IMR-90 (cell line): Measurements from ENCODE around the gene SYTL2. TPM values are rescaled to one million over a fixed set of nuclear protein-coding genes. Genes with fewer than 3 reads are reported as not detected.

Source experiments
- ATAC-seq: fragments of 200-7000 bp; cut with Tn5 transposase; 2 replicates; pipeline ENCODE4 v1.9.1; 2020; ENCODE audit warnings: low read depth, mild to moderate bottlenecking, moderate library complexity
- BruUV-seq: library from RNA; stranded (reverse); fragments of 400-500 nt; replicated peaks from 2 replicates; lab custom pipeline; 2021; lab: Mats Ljungman, UMichigan
- CTCF ChIA-PET: fragments of 300-600 bp; formaldehyde crosslinking; extraction: SDS; loops from one replicate; lab custom pipeline; 2021; ENCODE audit warnings: antibody characterized with exemption; lab: Yijun Ruan, JAX
- POLR2A ChIA-PET: fragments of 300-600 bp; sonication (Branson Sonifier 250); formaldehyde crosslinking; loops from one replicate; lab custom pipeline; 2022; ENCODE audit warnings: antibody characterized with exemption; ENCODE audit not compliant: unreplicated experiment; lab: Charles Lee
- DNase-seq: peaks from one replicate; pipeline ENCODE4 v3.0.0; 2013
- H2AFZ ChIP-seq: replicated peaks from 2 replicates; pipeline ENCODE3; 2013; ENCODE audit warnings: low read length, mild to moderate bottlenecking; ENCODE audit not compliant: poor library complexity
- H2AK5ac ChIP-seq: 2 replicates; pipeline ENCODE4 v1.6.1; 2013; ENCODE audit warnings: low read depth, low read length, inconsistent platforms
- H2AK9ac ChIP-seq: replicated peaks from 2 replicates; pipeline ENCODE3; 2013; ENCODE audit warnings: mild to moderate bottlenecking, low read depth, low read length, moderate library complexity; ENCODE audit not compliant: poor library complexity
- H2BK120ac ChIP-seq: 2 replicates; pipeline ENCODE4 v1.6.1; 2013; ENCODE audit warnings: low read depth, low read length, inconsistent platforms
- H2BK15ac ChIP-seq: 3 replicates; pipeline ENCODE4 v1.6.1; 2013; ENCODE audit warnings: low read depth, low read length, inconsistent platforms
- H2BK20ac ChIP-seq: 2 replicates; pipeline ENCODE4 v1.6.1; 2013; ENCODE audit warnings: low read depth, mild to moderate bottlenecking, inconsistent platforms, low read length, moderate library complexity
- H2BK5ac ChIP-seq: 2 replicates; pipeline ENCODE4 v1.6.1; 2013; ENCODE audit warnings: mild to moderate bottlenecking, low read depth, low read length, inconsistent platforms; ENCODE audit not compliant: poor library complexity, severe bottlenecking
- H3K14ac ChIP-seq: replicated peaks from 2 replicates; pipeline ENCODE4 v1.6.1; 2013; ENCODE audit warnings: low read depth, low read length, inconsistent platforms
- H3K18ac ChIP-seq: 2 replicates; pipeline ENCODE4 v1.6.1; 2013; ENCODE audit warnings: low read depth, low read length, control low read depth
- H3K23ac ChIP-seq: 2 replicates; pipeline ENCODE4 v1.6.1; 2013; ENCODE audit warnings: low read depth, low read length, inconsistent platforms
- H3K27ac ChIP-seq: 2 replicates; pipeline ENCODE4 v1.5.1; 2013; ENCODE audit warnings: mild to moderate bottlenecking, control low read depth, low read length; ENCODE audit not compliant: insufficient read depth
- H3K27me3 ChIP-seq: 2 replicates; pipeline ENCODE4 v1.6.1; 2013; ENCODE audit warnings: low read length; ENCODE audit not compliant: control insufficient read depth, insufficient read depth
- H3K36me3 ChIP-seq: 2 replicates; pipeline ENCODE4 v1.6.1; 2013; ENCODE audit warnings: low read length, mixed read lengths; ENCODE audit not compliant: control insufficient read depth, insufficient read depth
- H3K4ac ChIP-seq: 2 replicates; pipeline ENCODE4 v1.6.1; 2013; ENCODE audit warnings: low read depth, low read length, inconsistent platforms
- H3K4me1 ChIP-seq: 2 replicates; pipeline ENCODE4 v1.6.1; 2013; ENCODE audit warnings: low read length, mixed read lengths; ENCODE audit not compliant: control insufficient read depth, insufficient read depth
- H3K4me2 ChIP-seq: 2 replicates; pipeline ENCODE4 v1.6.1; 2013; ENCODE audit warnings: low read depth, mild to moderate bottlenecking, control low read depth, low read length, moderate library complexity
- H3K4me3 ChIP-seq: 2 replicates; pipeline ENCODE4 v1.5.1; 2013; ENCODE audit warnings: low read depth, mild to moderate bottlenecking, control low read depth, low read length, moderate library complexity; ENCODE audit not compliant: insufficient read depth
- H3K56ac ChIP-seq: 2 replicates; pipeline ENCODE4 v1.6.1; 2013; ENCODE audit warnings: low read length, inconsistent platforms; ENCODE audit not compliant: insufficient read depth; ENCODE audit errors: extremely low read depth
- H3K79me1 ChIP-seq, 2 experiments: 2 replicates each; pipeline ENCODE4 v1.6.1; 2013; ENCODE audit warnings: low read length in 2 of 2, inconsistent platforms in 1 of 2, low read depth in 1 of 2
- H3K9ac ChIP-seq: 2 replicates; pipeline ENCODE4 v1.6.1; 2013; ENCODE audit warnings: low read depth, low read length, control low read depth
- H3K9me1 ChIP-seq: 2 replicates; pipeline ENCODE4 v1.6.1; 2013; ENCODE audit warnings: low read length, inconsistent platforms; ENCODE audit not compliant: insufficient read depth
- H3K9me3 ChIP-seq: 2 replicates; pipeline ENCODE4 v1.6.1; 2013; ENCODE audit warnings: low read length; ENCODE audit not compliant: control insufficient read depth, insufficient read depth
- H4K20me1 ChIP-seq: 2 replicates; pipeline ENCODE4 v1.6.1; 2013; ENCODE audit warnings: low read length, inconsistent platforms; ENCODE audit not compliant: insufficient read depth
- H4K5ac ChIP-seq: 2 replicates; pipeline ENCODE4 v1.6.1; 2013; ENCODE audit warnings: mild to moderate bottlenecking, low read depth, low read length, control low read depth
- H4K8ac ChIP-seq, 2 experiments: 2 replicates each; pipeline ENCODE4 v1.6.1; 2013; ENCODE audit warnings: low read depth in 2 of 2, low read length in 2 of 2, control low read depth in 1 of 2, inconsistent platforms in 1 of 2
- H4K91ac ChIP-seq: 2 replicates; pipeline ENCODE4 v1.6.1; 2013; ENCODE audit warnings: low read depth, low read length, inconsistent platforms; ENCODE audit not compliant: insufficient read depth
- CEBPB ChIP-seq: IDR thresholded peaks from 2 replicates; pipeline ENCODE4 v1.6.1; 2012; ENCODE audit warnings: low read depth, low read length, improper control_type of control experiment
- CHD1 ChIP-seq: IDR thresholded peaks from 2 replicates; pipeline ENCODE4 v1.6.1; 2012; ENCODE audit warnings: low read depth, low read length, improper control_type of control experiment
- MAFK ChIP-seq: IDR thresholded peaks from 2 replicates; pipeline ENCODE4 v1.6.1; 2012; ENCODE audit warnings: low read depth, low read length, improper control_type of control experiment
- MXI1 ChIP-seq: IDR thresholded peaks from 2 replicates; pipeline ENCODE4 v1.6.1; 2012; ENCODE audit warnings: low read depth, mild to moderate bottlenecking, low read length, moderate library complexity, borderline replicate concordance
- RAD21 ChIP-seq: IDR thresholded peaks from 2 replicates; pipeline ENCODE4 v1.6.1; 2012; ENCODE audit warnings: low read length, improper control_type of control experiment
- RFX5 ChIP-seq: IDR thresholded peaks from 2 replicates; pipeline ENCODE4 v1.8.0; 2012; ENCODE audit warnings: low read depth, mild to moderate bottlenecking, low read length, moderate library complexity
- SMC3 ChIP-seq: fragments of 150-350 bp; IDR thresholded peaks from 2 replicates; pipeline ENCODE4 v1.6.1; 2016; ENCODE audit warnings: low read depth, mild to moderate bottlenecking, antibody characterized with exemption, low read length, moderate library complexity
- WGBS, 2 experiments: methylation state at CpG; one replicate each; pipeline versions ENCODE4 v1.1.5 to v1.1.7; 2013; ENCODE audit warnings: missing lambda C conversion rate in 2 of 2; ENCODE audit not compliant: insufficient read length in 1 of 2; ENCODE audit errors: extremely low coverage in 2 of 2; 5-methylcytosine and 5-hydroxymethylcytosine counted together
- dilution Hi-C: fragments of 300-500 bp; cut with HindIII; formaldehyde crosslinking; loops from one replicate; pipeline ENCODE4 v1.14.3; 2018; ENCODE audit warnings: low sequenced_read_pairs; ENCODE audit not compliant: unreplicated experiment
- in situ Hi-C: fragments of 300-500 bp; cut with MboI; formaldehyde crosslinking; loops from 3 replicates; pipeline ENCODE4 v1.14.3; 2019; ENCODE audit warnings: low sequenced_read_pairs, inconsistent platforms, mixed read lengths
- intact Hi-C: fragments of 100-400 bp; cut with micrococcal nuclease; formaldehyde crosslinking; loops from 2 replicates; pipeline ENCODE4 v1.10.0; 2022
- polyA plus RNA-seq, 3 experiments: library from polyadenylated mRNA; depleted of rRNA; stranded (reverse); fragments of >200 nt; gene quantifications; 2 replicates each; pipeline ENCODE4 v1.2.3, GENCODE V29; 2012; ENCODE audit warnings: low replicate concordance in 1 of 3
- total RNA-seq: library from RNA; depleted of rRNA; stranded (reverse); fragments of >200 nt; gene quantifications from 2 replicates; pipeline ENCODE4 v1.2.3, GENCODE V29; 2012
- TF ChIP-seq, protein P1 (sequence below): conservative IDR thresholded peaks from 2 replicates; pipeline ENCODE4 v1.5.1; 2012; ENCODE audit warnings: mild to moderate bottlenecking, low read depth, low read length, improper control_type of control experiment
- TF ChIP-seq, protein P2 (sequence below): fragments of 150-350 bp; IDR thresholded peaks from 2 replicates; pipeline ENCODE4 v1.6.1; 2017; ENCODE audit warnings: mild to moderate bottlenecking, antibody characterized with exemption, low read length, low read depth

Gene SYTL2
- total and polyA plus RNA-seq, 2 of the 4 experiments (the other 2 are of a cell fraction), result 45.2 to 70.0 TPM

DNA sequence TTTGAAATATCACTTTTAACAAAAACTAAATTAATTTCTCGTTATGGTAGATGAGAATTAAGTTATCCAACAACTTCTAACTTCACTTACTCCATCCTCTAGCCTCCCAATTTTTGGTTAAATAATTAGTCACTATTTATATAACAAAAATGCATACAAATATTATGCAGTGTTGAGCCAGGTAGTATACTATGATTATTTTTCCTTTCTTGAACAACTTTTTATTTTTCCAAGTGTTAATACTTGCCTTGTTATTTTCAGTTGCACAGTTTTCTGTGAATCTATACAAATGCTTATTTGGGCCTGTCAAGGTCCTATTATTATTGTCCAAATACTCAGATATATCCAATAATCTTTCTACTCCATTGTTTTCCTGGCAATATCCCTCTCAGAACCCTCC is 24.3 kb upstream of the SYTL2 start:
- H3K14ac ChIP-seq, result no peak overlapping the region
- in situ Hi-C loops, result no loop called here
- ATAC-seq (no peak), DNase-seq (no peak)
- no peak overlapping the region for H3K27ac ChIP-seq
- no peaks in the 10 kb centered on the region for H4K20me1 ChIP-seq
- no peak overlapping the region for H4K8ac ChIP-seq
- no peak overlapping the region for H3K4me3 ChIP-seq
- BruUV-seq, result no TSS peak
- no peaks in the 10 kb centered on the region for H3K79me1 ChIP-seq
- peaks cover 2% of the 10 kb centered on the region; the same call in 1 of the 2 replicates for H3K9me3 ChIP-seq
- H3K9me1 ChIP-seq, result no peaks in the 10 kb centered on the region
- H2BK20ac ChIP-seq, result no peak overlapping the region
- WGBS, 2 experiments, result 100% methylated on average over 1 of the region's 1 CpG; no CpG with 5 or more reads in 1 of the 2 experiments
- intact Hi-C loops, result no loop called here
- dilution Hi-C loops, result no loop called here
- ChIA-PET POLR2A (no interaction called here), CTCF (interaction anchor here (0.7 kb wide), 1 partner anchor 9 kb away, joined by 3 read pairs; no protein-coding TSS in a partner anchor)
- no peaks in the 10 kb centered on the region for H3K36me3 ChIP-seq
- H3K18ac ChIP-seq, result no peak overlapping the region
- no peak overlapping the region for H3K4me2 ChIP-seq
- H4K5ac ChIP-seq, result no peak overlapping the region
- H3K56ac ChIP-seq, result no peak overlapping the region
- TF ChIP-seq RAD21, result no peak
- no peak for TF ChIP-seq CEBPB
- TF ChIP-seq MAFK, result no peak
- TF ChIP-seq, protein P1, sequence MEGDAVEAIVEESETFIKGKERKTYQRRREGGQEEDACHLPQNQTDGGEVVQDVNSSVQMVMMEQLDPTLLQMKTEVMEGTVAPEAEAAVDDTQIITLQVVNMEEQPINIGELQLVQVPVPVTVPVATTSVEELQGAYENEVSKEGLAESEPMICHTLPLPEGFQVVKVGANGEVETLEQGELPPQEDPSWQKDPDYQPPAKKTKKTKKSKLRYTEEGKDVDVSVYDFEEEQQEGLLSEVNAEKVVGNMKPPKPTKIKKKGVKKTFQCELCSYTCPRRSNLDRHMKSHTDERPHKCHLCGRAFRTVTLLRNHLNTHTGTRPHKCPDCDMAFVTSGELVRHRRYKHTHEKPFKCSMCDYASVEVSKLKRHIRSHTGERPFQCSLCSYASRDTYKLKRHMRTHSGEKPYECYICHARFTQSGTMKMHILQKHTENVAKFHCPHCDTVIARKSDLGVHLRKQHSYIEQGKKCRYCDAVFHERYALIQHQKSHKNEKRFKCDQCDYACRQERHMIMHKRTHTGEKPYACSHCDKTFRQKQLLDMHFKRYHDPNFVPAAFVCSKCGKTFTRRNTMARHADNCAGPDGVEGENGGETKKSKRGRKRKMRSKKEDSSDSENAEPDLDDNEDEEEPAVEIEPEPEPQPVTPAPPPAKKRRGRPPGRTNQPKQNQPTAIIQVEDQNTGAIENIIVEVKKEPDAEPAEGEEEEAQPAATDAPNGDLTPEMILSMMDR, result no peak
- no peak for TF ChIP-seq MXI1
- TF ChIP-seq SMC3, result no peak
- TF ChIP-seq RFX5, result no peak
- no peak for TF ChIP-seq CHD1
- TF ChIP-seq, protein P2, sequence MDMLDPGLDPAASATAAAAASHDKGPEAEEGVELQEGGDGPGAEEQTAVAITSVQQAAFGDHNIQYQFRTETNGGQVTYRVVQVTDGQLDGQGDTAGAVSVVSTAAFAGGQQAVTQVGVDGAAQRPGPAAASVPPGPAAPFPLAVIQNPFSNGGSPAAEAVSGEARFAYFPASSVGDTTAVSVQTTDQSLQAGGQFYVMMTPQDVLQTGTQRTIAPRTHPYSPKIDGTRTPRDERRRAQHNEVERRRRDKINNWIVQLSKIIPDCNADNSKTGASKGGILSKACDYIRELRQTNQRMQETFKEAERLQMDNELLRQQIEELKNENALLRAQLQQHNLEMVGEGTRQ, result no peak
- no peak overlapping the region for H3K9ac ChIP-seq
- H2AFZ ChIP-seq, result no peak overlapping the region
- H3K4me1 ChIP-seq, result no peaks in the 10 kb centered on the region
- no peak overlapping the region for H4K91ac ChIP-seq
- H2BK5ac ChIP-seq, result no peak overlapping the region
- no peak overlapping the region for H2BK15ac ChIP-seq
- H3K23ac ChIP-seq, result no peak overlapping the region
- H3K4ac ChIP-seq, result no peak overlapping the region
- H2BK120ac ChIP-seq, result no peak overlapping the region
- H2AK9ac ChIP-seq, result no peak overlapping the region
- H2AK5ac ChIP-seq, result no peak overlapping the region
- no peaks in the 10 kb centered on the region for H3K27me3 ChIP-seq
